ENCODE results near the gene TMEM91. TPM values are rescaled to one million over a fixed set of nuclear protein-coding genes. Genes with fewer than 3 reads are reported as not detected.

TMEM91 gene
- polyA plus RNA-seq, 1 donor (not counting 4 experiments of a cell fraction or from before 2014, with no cell fraction given) = 6.3 TPM

- H3K79me2 ChIP-seq (ENCODE audit: control insufficient read depth, insufficient read depth, low read length) = no peaks in the 10 kb centered on the region
- no peak for DNase-seq (ENCODE audit: low read depth, low spot score)
- H3K27ac ChIP-seq (ENCODE audit: control insufficient read depth, insufficient read depth, low read length) = no peak overlapping the region
- TF ChIP-seq CTCF (optimal IDR thresholded peaks at IDR 0.05 in 1 of 3, IDR thresholded peaks at IDR 0.05 in 1 of 3, conservative IDR thresholded peaks at IDR 0.05 in 1 of 3; ENCODE audit: extremely low read depth in 1 of 3, insufficient read depth in 2 of 3, low read length in 3 of 3) = no peak
- no peak for TF ChIP-seq EZH2 (IDR thresholded peaks at IDR 0.05; ENCODE audit: low read length)
- dilution Hi-C loops (cut with MboI; ENCODE audit: extremely low pct_ligation_motif_present, low sequenced_read_pairs) = no loop called here
- FAIRE-seq = no peak
- no peaks in the 10 kb centered on the region for H3K4me1 ChIP-seq (ENCODE audit: control insufficient read depth, extremely low read depth, insufficient read depth, low read length)
- no peak overlapping the region for H2AFZ ChIP-seq (ENCODE audit: control insufficient read depth, low read length)
- peaks cover 7 to 8% of the 10 kb centered on the region in 2 experiments for H3K36me3 ChIP-seq (ENCODE audit: control insufficient read depth in 2 of 2, extremely low read depth in 1 of 2, insufficient read depth in 2 of 2, low read length in 2 of 2)
- no peaks in the 10 kb centered on the region for H3K9me1 ChIP-seq (ENCODE audit: control insufficient read depth, extremely low read depth, insufficient read depth, low read length)
- no peak overlapping the region for H3K9ac ChIP-seq (ENCODE audit: control insufficient read depth, extremely low read depth, insufficient read depth, low read length)
- no peak overlapping the region for H3K4me3 ChIP-seq (ENCODE audit: control insufficient read depth in 2 of 3, extremely low read depth in 1 of 3, insufficient read depth in 2 of 3, low read depth in 1 of 3, low read length in 3 of 3)
- no peaks in the 10 kb centered on the region for H4K20me1 ChIP-seq (ENCODE audit: control insufficient read depth, extremely low read depth, insufficient read depth, low read length)
- H3K9me3 ChIP-seq (ENCODE audit: control insufficient read depth, low read depth, low read length) = no peaks in the 10 kb centered on the region
- H3K4me2 ChIP-seq (ENCODE audit: control insufficient read depth, extremely low read depth, insufficient read depth, low read depth, low read length) = no peak overlapping the region
- H3K27me3 ChIP-seq (ENCODE audit: control insufficient read depth, extremely low read depth, insufficient read depth, low read length) = no peaks in the 10 kb centered on the region
These were observed 38.8 kb downstream of the TMEM91 start for GRCh38 chr19:41415154-41415571.

- no peak overlapping the region for H3K4me3 ChIP-seq (ENCODE audit: control insufficient read depth in 2 of 3, extremely low read depth in 1 of 3, insufficient read depth in 2 of 3, low read depth in 1 of 3, low read length in 3 of 3)
- H3K9me3 ChIP-seq (ENCODE audit: control insufficient read depth, low read depth, low read length) = no peaks in the 10 kb centered on the region
- H3K36me3 ChIP-seq (ENCODE audit: control insufficient read depth in 2 of 2, extremely low read depth in 1 of 2, insufficient read depth in 2 of 2, low read length in 2 of 2) = peaks cover 7 to 8% of the 10 kb centered on the region in 2 experiments
- no peak for TF ChIP-seq EZH2 (IDR thresholded peaks at IDR 0.05; ENCODE audit: low read length)
- TF ChIP-seq CTCF (optimal IDR thresholded peaks at IDR 0.05 in 1 of 3, IDR thresholded peaks at IDR 0.05 in 1 of 3, conservative IDR thresholded peaks at IDR 0.05 in 1 of 3; ENCODE audit: extremely low read depth in 1 of 3, insufficient read depth in 2 of 3, low read length in 3 of 3) = no peak
- no peak overlapping the region for H3K4me2 ChIP-seq (ENCODE audit: control insufficient read depth, extremely low read depth, insufficient read depth, low read depth, low read length)
- no peaks in the 10 kb centered on the region for H4K20me1 ChIP-seq (ENCODE audit: control insufficient read depth, extremely low read depth, insufficient read depth, low read length)
- dilution Hi-C loops (cut with MboI; ENCODE audit: extremely low pct_ligation_motif_present, low sequenced_read_pairs) = no loop called here
- FAIRE-seq (no peak), DNase-seq (ENCODE audit: low read depth, low spot score) (no peak)
- no peaks in the 10 kb centered on the region for H3K9me1 ChIP-seq (ENCODE audit: control insufficient read depth, extremely low read depth, insufficient read depth, low read length)
- no peak overlapping the region for H3K27ac ChIP-seq (ENCODE audit: control insufficient read depth, insufficient read depth, low read length)
- H3K9ac ChIP-seq (ENCODE audit: control insufficient read depth, extremely low read depth, insufficient read depth, low read length) = no peak overlapping the region
- no peaks in the 10 kb centered on the region for H3K27me3 ChIP-seq (ENCODE audit: control insufficient read depth, extremely low read depth, insufficient read depth, low read length)
- no peaks in the 10 kb centered on the region for H3K79me2 ChIP-seq (ENCODE audit: control insufficient read depth, insufficient read depth, low read length)
- H2AFZ ChIP-seq (ENCODE audit: control insufficient read depth, low read length) = no peak overlapping the region
- H3K4me1 ChIP-seq (ENCODE audit: control insufficient read depth, extremely low read depth, insufficient read depth, low read length) = no peaks in the 10 kb centered on the region
These were observed 39.9 kb downstream of the TMEM91 start for GRCh38 chr19:41416194-41416674.

Measured in keratinocyte (primary cell).